Hepatocyte (in vitro differentiated cells): ENCODE measurements around the gene PAXX.

Source experiments
- CTCF ChIP-seq: fragments of 200-600 bp; sonication (generic); IDR thresholded peaks from 2 replicates; pipeline ENCODE4 v1.5.1; 2016; ENCODE audit warnings: antibody characterized with exemption, mild to moderate bottlenecking; ENCODE audit not compliant: poor library complexity
- EZH2phosphoT487 ChIP-seq: fragments of 200-600 bp; sonication (generic); IDR thresholded peaks from one replicate; pipeline ENCODE4 v1.6.1; 2018; ENCODE audit warnings: antibody characterized with exemption, mild to moderate bottlenecking, low read depth, moderate library complexity; ENCODE audit not compliant: unreplicated experiment, severe bottlenecking

GRCh38 chr9:137006116-137007003 is 14.1 kb downstream of the PAXX start:
- TF ChIP-seq CTCF: no peak
- TF ChIP-seq EZH2phosphoT487: no peak
